Duodenal mucosa (tissue), 2 donors: ENCODE measurements around the gene ERRFI1.

Source experiments
- H3K27ac ChIP-seq: one replicate; pipeline ENCODE4 v1.7.0; 2013; ENCODE audit warnings: low read depth, low read length
- H3K27me3 ChIP-seq, 2 donors: one replicate each; pipeline ENCODE4 v1.7.0; 2013; ENCODE audit warnings: low read length in 2 of 2, control low read depth in 1 of 2; ENCODE audit not compliant: insufficient read depth in 2 of 2, control insufficient read depth in 1 of 2
- H3K36me3 ChIP-seq, 2 donors: one replicate each; pipeline ENCODE4 v1.7.0; 2013; ENCODE audit warnings: low read length in 2 of 2, control low read depth in 1 of 2; ENCODE audit not compliant: insufficient read depth in 2 of 2, control insufficient read depth in 1 of 2
- H3K4me1 ChIP-seq, 2 donors: one replicate each; pipeline ENCODE4 v1.7.0; 2013; ENCODE audit warnings: low read length in 2 of 2, control low read depth in 1 of 2; ENCODE audit not compliant: insufficient read depth in 2 of 2, control insufficient read depth in 1 of 2
- H3K4me3 ChIP-seq, 2 donors: one replicate each; pipeline ENCODE4 v1.7.0; 2013; ENCODE audit warnings: low read length in 2 of 2, low read depth in 1 of 2
- H3K9ac ChIP-seq, 2 donors: one replicate each; pipeline ENCODE4 v1.7.0; 2013; ENCODE audit warnings: low read length in 2 of 2, low read depth in 1 of 2
- H3K9me3 ChIP-seq, 2 donors: one replicate each; pipeline ENCODE4 v1.7.0; 2013; ENCODE audit warnings: low read length in 2 of 2, control low read depth in 1 of 2; ENCODE audit not compliant: control insufficient read depth in 1 of 2

Gene ERRFI1

DNA sequence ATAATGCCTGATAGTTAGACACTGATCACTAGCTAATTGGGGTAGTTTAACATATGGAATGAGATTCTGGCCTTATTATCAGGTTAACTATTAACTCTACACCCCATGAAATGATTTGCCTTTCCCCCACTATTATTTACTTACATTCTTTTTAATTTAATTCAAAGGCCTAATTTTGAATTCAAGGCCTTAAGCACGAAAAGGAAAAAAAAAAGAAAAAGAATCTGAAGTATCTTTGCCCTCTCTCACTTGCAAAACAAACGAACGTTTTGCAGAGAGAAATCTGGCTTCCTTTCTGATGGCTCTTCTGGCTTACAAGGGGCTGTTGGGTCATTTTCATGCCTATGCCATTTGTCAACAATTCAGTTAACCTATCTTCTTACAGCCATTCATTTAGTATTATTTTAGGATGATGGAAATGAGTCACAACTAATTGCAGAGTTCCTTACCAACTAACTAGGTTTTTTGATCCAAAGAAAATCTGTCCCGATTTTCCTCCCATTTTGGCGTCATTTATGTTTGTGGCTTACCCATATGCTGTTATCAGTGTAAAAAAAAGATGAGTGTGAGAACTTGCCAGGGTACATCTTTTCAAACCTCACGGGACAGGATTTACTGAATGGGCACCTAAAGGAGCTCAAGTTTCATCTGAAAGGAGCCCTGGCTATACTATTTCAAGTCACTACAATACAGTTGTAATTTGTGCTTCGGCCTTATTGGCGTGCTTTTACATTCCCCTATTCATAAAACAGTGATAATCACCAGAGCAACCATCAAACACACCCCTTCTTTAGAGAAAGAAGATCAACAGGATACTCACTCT, 1.9 kb upstream of the ERRFI1 start:
- Histone ChIP-seq H3K9me3 (no peaks in the 10 kb centered on the region), H3K27me3 (peaks cover 0 to 3% of the 10 kb centered on the region in 2 donors), H3K4me3 (peak overlapping the region in 1 of 2 donors; percentile 78), H3K9ac (peak overlapping the region; percentile 82 to 85), H3K27ac (peak overlapping the region; percentile 83), H3K4me1 (peaks cover 27 to 30% of the 10 kb centered on the region in 2 donors), H3K36me3 (no peaks in the 10 kb centered on the region)

DNA sequence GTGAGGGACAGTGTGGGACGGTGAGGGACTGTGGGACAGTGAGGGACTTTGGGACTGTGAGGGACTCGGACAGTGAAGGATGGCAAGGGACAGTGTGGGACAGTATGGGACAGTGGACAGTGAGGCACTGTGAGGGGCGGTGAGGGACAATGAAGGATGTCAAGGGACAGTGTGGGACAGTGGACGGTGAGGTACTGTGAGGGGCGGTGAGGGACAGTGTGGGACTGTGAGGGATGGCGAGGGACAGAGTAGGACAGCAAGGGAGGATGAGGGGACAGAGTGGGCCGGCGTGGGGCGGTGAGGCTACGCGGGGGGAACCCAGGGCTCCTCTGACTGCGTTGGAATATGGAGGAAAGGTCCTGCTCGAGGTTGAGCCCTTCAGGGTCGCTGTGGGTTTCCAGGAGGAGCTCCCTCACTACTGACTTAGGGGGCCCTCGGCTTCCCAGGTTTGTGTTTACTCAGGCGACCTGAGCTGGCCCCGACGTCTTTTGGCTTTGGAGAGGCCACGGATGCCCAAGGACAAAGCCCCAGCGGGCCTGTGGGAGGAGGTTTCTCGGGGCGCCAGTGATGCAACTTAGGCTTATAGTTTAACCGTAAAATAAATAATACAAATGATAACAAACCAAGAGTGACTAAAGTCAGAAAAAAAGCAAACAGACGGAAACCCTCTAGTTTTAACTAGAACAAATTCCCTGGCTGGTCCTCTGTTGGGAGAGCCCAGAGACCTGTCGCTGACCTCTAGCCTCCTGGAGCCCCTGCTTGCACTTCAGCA, 1.1 kb upstream of the ERRFI1 start:
- H3K36me3 ChIP-seq, result no peaks in the 10 kb centered on the region
- no peaks in the 10 kb centered on the region for H3K9me3 ChIP-seq
- H3K27me3 ChIP-seq, result peaks cover 0 to 3% of the 10 kb centered on the region in 2 donors
- H3K4me1 ChIP-seq, result peaks cover 30 to 35% of the 10 kb centered on the region in 2 donors
- peak overlapping the region; percentile 83 for H3K27ac ChIP-seq
- peak overlapping the region; percentile 78 to 83 for H3K4me3 ChIP-seq
- H3K9ac ChIP-seq, result peak overlapping the region; percentile 82 to 85

DNA sequence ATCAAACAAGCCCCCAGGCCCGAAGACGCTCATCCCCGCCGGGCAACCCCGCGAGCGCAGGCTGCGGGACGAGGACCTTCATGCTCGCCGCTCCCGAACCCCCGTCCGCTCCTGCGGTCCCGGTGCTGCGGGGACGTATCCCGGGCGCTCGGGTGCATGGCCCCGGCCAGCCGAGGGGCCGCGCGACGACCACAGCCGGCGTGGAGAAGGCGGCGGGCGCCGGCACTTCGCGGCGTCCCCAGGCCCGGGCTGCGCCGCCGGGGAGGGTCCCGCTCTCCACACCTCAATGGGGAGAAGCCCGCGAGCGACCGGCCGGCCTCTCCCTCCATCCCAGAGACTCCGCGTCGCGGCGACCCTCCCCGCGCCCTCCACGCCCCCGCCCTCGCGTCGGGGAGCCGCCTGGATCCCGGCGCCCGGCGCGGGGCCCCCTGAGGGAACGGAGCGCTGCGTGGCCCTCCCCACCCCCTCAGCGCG, 401 bp downstream of the ERRFI1 start:
- Histone ChIP-seq H3K9ac (peak overlapping the region; percentile 80 to 86), H3K9me3 (no peaks in the 10 kb centered on the region), H3K27ac (peak overlapping the region; percentile 83), H3K4me3 (peak overlapping the region; percentile 78 to 83), H3K4me1 (peaks cover 30 to 40% of the 10 kb centered on the region in 2 donors), H3K27me3 (peaks cover 0 to 3% of the 10 kb centered on the region in 2 donors), H3K36me3 (no peaks in the 10 kb centered on the region)

DNA sequence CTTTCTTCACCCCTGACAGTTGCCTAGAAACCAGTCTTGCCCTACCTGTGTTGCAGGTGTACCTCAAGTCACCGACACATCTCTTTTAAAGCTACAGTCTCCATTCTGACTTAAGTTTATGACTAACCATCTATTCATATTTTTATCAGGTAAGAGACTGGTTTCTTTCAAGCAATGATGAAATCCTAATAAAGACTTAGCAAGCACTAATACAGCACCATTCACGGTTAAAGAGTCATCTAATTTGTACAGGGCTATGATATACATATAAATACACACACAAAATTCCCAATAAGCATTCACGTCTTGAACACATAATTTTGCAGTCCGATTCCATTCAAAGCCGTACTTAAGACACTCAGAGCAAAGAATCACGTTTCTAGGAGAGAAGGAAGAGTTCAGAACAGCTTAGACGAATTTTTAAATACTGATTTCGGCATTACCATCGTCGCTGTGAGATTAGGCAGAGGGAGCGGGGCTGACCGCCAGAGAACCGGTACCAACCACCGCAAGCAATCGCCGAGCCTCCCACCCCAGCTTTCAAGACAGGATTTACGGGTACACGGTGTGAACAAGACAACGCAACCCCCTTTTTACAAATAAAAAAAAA, 943 bp downstream of the ERRFI1 start:
- peaks cover 31 to 40% of the 10 kb centered on the region in 2 donors for H3K4me1 ChIP-seq

DNA sequence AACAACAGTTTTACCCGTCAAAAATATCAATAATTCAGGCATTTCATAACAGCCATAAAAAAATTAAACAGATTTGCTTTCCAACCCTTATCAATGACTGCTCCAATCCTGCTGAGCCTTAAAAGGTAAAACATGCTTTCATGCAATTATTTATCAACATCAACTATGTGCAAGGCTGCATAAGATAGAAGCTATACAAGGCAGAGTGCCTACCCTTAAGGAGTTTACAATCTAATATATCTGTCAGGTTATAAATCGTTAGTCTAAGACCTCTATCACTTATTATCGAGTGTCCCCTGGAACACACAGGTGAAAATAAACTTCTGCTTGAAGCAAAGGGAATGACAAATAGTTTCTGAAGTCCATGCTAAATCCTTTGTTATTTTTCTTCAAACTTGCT, 1.8 kb downstream of the ERRFI1 start:
- Histone ChIP-seq H3K9ac (peak overlapping the region; percentile 19 to 86), H3K27ac (no peak overlapping the region), H3K4me3 (peak overlapping the region; percentile 78 to 83)

More for the DNA sequence above, 943 bp downstream of the ERRFI1 start:
- peaks cover 0 to 3% of the 10 kb centered on the region in 2 donors for H3K27me3 ChIP-seq
- no peaks in the 10 kb centered on the region for H3K36me3 ChIP-seq
- no peaks in the 10 kb centered on the region for H3K9me3 ChIP-seq
- peak overlapping the region; percentile 80 to 86 for H3K9ac ChIP-seq
- peak overlapping the region; percentile 39 for H3K27ac ChIP-seq
- peak overlapping the region; percentile 78 to 83 for H3K4me3 ChIP-seq

DNA sequence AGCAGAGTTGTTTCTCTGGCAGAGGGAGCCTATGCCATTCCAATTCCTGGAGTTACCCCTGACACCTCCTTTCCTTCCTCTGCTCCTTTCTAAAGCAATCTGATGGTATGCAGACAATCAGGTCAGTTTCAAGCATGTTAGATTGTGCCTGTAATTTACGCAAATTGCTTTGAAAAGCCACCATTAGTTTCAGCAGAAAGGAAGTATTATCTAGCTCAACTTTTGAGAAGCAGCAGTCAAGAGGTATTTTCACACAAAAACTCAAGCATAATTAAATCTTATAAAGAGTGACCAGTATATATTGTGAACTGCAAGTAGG, 2.2 kb downstream of the ERRFI1 start:
- H3K27me3 ChIP-seq, result peaks cover 0 to 3% of the 10 kb centered on the region in 2 donors
- no peak overlapping the region for H3K27ac ChIP-seq
- H3K9me3 ChIP-seq, result no peaks in the 10 kb centered on the region
- H3K4me1 ChIP-seq, result peaks cover 34 to 45% of the 10 kb centered on the region in 2 donors
- H3K36me3 ChIP-seq, result no peaks in the 10 kb centered on the region
- H3K9ac ChIP-seq, result peak overlapping the region in 1 of 2 donors; percentile 35
- peak overlapping the region; percentile 78 to 83 for H3K4me3 ChIP-seq

More for the DNA sequence above, 1.8 kb downstream of the ERRFI1 start:
- no peaks in the 10 kb centered on the region for H3K9me3 ChIP-seq
- no peaks in the 10 kb centered on the region for H3K36me3 ChIP-seq
- peaks cover 34 to 46% of the 10 kb centered on the region in 2 donors for H3K4me1 ChIP-seq
- H3K27me3 ChIP-seq, result peaks cover 0 to 3% of the 10 kb centered on the region in 2 donors

DNA sequence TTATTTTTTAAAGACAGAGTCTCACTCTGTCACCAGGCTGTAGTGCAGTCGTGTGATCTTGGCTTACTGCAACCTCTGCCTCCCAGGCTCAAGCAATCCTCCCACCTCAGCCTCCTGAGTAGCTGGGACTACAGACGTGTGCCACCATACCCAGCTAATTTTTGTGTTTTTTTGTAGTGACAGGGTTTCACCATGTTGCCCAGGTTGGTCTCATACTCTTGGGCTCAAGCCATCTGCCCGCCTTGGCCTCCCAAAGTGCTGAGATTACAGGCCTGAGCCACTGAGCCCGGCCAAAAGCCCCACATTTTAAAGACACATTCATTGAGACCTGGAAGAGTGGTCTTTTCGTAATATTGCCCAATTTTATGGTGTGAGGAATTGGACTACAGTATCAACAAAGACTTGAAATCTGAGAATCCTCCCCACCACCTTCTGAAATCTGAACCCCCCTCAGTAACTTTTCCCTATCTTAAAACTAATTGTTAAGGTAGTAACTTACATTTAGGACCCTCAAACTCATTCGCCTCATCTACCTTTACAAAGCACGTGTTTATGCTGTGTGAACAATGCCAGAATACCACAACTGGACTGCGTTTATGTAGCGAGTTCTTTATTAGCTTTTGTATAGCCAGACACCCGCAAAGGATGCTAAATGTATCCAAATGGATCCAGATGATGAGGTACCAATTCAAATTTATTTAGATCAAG, 2.7 kb downstream of the ERRFI1 start:
- Histone ChIP-seq H3K4me3 (peak overlapping the region; percentile 1 to 83), H3K36me3 (no peaks in the 10 kb centered on the region), H3K9me3 (no peaks in the 10 kb centered on the region), H3K27me3 (peaks cover 0 to 3% of the 10 kb centered on the region in 2 donors), H3K9ac (peak overlapping the region in 1 of 2 donors; percentile 35), H3K4me1 (peaks cover 33 to 45% of the 10 kb centered on the region in 2 donors), H3K27ac (peak overlapping the region; percentile 27)

DNA sequence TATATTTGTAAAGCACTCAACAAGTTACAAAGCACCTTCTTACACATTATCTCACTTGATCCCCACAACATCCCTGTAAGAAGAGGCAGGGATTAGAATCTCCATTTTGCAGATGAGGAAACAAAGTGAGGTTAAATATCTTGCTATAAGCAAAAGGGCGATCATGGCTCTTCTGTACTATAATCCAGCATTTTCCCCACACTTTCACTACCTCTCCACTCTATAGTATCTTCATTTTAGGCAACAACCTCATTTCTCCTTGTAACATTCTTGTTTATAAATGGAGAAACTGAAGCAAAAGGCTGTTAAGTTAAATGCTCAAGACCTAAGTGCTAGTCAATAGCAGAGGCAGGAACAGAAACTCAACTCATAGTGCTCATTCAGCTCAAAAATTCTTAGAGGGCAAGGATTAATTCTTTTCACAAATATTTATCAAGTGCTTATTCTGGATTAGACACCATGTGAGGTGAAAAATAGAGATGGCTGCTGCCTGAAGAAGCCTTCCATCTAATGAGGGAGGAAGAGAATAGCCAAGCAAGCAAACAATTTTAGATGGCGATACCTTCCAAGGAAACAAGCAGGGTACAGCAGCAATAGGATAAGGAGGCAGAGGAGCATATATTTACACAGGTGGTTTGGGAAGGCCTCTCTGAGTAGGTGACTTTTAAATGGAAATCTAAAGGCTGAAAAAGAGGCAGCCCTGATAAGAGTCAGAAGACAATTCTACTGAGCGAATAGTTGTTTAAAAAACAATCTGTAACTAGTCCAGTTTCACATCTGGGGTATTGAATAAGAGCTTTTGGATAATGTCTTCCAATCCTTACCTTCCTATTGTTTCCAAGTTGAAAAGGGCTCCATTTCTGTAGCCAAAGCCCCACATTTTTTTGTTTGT, 3.5 kb downstream of the ERRFI1 start:
- Histone ChIP-seq H3K4me1 (peaks cover 26 to 39% of the 10 kb centered on the region in 2 donors), H3K27ac (peak overlapping the region; percentile 27), H3K36me3 (no peaks in the 10 kb centered on the region), H3K4me3 (peak overlapping the region in 1 of 2 donors; percentile 44), H3K9ac (peak overlapping the region in 1 of 2 donors; percentile 20), H3K9me3 (no peaks in the 10 kb centered on the region), H3K27me3 (peaks cover 0 to 3% of the 10 kb centered on the region in 2 donors)
